ENCODE measurements around the gene TNNI3K.

The TNNI3K gene

DNA sequence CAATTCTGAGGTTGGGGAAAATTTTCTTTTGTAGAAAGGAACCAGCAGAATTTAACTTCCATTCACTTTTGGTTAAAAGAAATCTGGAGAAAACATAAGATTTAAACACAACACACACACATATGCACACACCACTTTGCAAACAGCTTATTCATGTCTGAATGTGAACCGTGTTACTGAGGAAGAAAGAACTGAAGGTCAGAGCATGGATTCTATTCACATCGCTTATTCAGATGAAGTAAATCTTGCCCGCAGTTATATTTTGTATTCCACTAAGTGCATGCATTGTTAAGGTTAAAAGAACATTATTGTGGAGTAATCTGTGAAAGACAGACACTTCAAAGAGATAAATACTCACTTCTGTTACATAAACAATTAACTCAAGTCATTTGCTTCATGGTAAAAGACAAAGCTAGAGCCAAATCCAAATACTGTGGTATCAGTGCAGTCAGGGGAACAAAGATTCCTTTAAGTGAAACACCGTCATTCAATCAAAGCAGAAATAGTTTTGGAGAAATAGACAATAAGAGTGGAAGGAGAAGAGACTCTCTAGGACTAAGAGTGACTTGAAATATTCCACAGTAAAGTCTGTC lies 195.3 kb downstream of the TNNI3K start:
- no peak for TF ChIP-seq CTCF (IDR thresholded peaks at IDR 0.05; ENCODE audit: low read depth, low read length, missing control alignments)
- in situ Hi-C loops (cut with HindIII; ENCODE audit: low sequenced_read_pairs), result no loop called here
- no peak for DNase-seq (ENCODE audit: low read depth)
- no peak overlapping the region for H3K4me3 ChIP-seq (ENCODE audit: low read depth, low read length)

GRCh38 chr1:74431531-74431930 lies 196.3 kb downstream of the TNNI3K start:
- in situ Hi-C loops (cut with HindIII; ENCODE audit: low sequenced_read_pairs), result no loop called here
- DNase-seq (ENCODE audit: low read depth), result no peak
- TF ChIP-seq CTCF (IDR thresholded peaks at IDR 0.05; ENCODE audit: low read depth, low read length, missing control alignments), result no peak
- no peak overlapping the region for H3K4me3 ChIP-seq (ENCODE audit: low read depth, low read length)

DNA sequence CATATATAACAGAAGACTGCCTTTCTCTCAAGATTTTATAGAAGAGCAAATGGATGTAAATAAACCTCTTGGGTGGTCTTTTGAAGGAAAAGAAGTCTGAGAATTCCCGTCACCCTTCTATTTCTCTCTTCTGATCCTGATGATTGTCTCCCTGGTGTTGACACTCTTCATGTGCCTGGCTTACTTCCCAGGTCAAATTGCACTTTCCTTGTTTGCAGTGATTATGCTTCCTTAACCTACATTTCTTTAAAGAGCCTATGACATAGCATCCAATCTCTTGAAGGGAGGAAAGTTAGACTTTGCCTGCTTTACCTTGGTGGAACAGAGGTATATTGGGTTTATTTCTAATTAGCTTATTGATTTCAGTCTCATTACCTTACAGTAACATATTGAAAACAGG lies 197.1 kb downstream of the TNNI3K start:
- DNase-seq (ENCODE audit: low read depth), result no peak
- H3K4me3 ChIP-seq (ENCODE audit: low read depth, low read length), result no peak overlapping the region
- in situ Hi-C loops (cut with HindIII; ENCODE audit: low sequenced_read_pairs), result no loop called here
- TF ChIP-seq CTCF (IDR thresholded peaks at IDR 0.05; ENCODE audit: low read depth, low read length, missing control alignments), result no peak

- in situ Hi-C loops (cut with HindIII; ENCODE audit: low sequenced_read_pairs), result no loop called here
- no peak for TF ChIP-seq CTCF (IDR thresholded peaks at IDR 0.05; ENCODE audit: low read depth, low read length, missing control alignments)
- H3K4me3 ChIP-seq (ENCODE audit: low read depth, low read length), result no peak overlapping the region
- DNase-seq (ENCODE audit: low read depth), result no peak
Observed at GRCh38 chr1:74434321-74434720, 199.1 kb downstream of the TNNI3K start.

GRCh38 chr1:74436078-74436477 lies 200.9 kb downstream of the TNNI3K start:
- no peak for TF ChIP-seq CTCF (IDR thresholded peaks at IDR 0.05; ENCODE audit: low read depth, low read length, missing control alignments)
- H3K4me3 ChIP-seq (ENCODE audit: low read depth, low read length), result no peak overlapping the region
- DNase-seq (ENCODE audit: low read depth), result no peak
- in situ Hi-C loops (cut with HindIII; ENCODE audit: low sequenced_read_pairs), result no loop called here

DNA sequence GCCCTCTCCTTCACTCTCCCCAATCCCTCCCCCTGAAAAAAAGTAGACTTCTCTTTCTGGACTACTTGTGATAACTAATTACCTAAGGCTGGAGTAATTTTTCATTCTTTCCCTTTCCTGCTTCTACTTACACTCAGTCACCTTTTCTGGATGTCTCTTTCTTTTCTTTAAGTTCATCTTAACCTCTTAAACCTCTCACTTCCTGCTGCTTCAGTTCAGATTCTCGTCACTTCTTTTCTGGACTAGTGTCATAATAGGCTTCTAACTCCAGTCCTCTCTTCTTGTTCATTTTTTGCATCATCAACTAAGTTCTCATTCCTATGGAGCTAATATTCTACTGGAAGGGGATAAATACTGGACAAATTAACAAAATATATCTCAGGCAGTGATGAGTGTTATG lies 201.8 kb downstream of the TNNI3K start:
- in situ Hi-C loops (cut with HindIII; ENCODE audit: low sequenced_read_pairs), result no loop called here

More for the DNA sequence above, 201.8 kb downstream of the TNNI3K start:
- no peak for DNase-seq (ENCODE audit: low read depth)
- TF ChIP-seq CTCF (IDR thresholded peaks at IDR 0.05; ENCODE audit: low read depth, low read length, missing control alignments), result no peak
- H3K4me3 ChIP-seq (ENCODE audit: low read depth, low read length), result no peak overlapping the region

Measured in astrocyte of the cerebellum (primary cell).